OCI-LY7 (cell line): ENCODE data around the gene PPP1R7. TPM values are rescaled to one million over a fixed set of nuclear protein-coding genes. Genes with fewer than 3 reads are reported as not detected.
A peak's percentile ranks its signal among the peaks of the same experiment; 100 is the strongest.

Experiments
- BruUV-seq: library from RNA; stranded (reverse); fragments of 400-500 nt; replicated peaks from 2 replicates; lab custom pipeline; 2021; lab: Mats Ljungman, UMichigan
- CTCF ChIA-PET: fragments of 300-600 bp; sonication (Branson Sonifier 250); formaldehyde crosslinking; loops from one replicate; lab custom pipeline; 2022; ENCODE audit warnings: antibody characterized with exemption; ENCODE audit not compliant: unreplicated experiment; lab: Charles Lee
- POLR2A ChIA-PET: fragments of 300-600 bp; sonication (Branson Sonifier 250); formaldehyde crosslinking; loops from one replicate; lab custom pipeline; 2022; ENCODE audit warnings: antibody characterized with exemption; lab: Charles Lee
- DNase-seq: peaks from one replicate; pipeline ENCODE4 v3.0.0-alpha.2; 2015; ENCODE audit warnings: low spot score
- H2AFZ ChIP-seq: fragments of 200-600 bp; sonication (generic), shearing (Covaris generic); 2 replicates; pipeline ENCODE4 v1.6.1; 2014; ENCODE audit warnings: mild to moderate bottlenecking, antibody characterized with exemption, low read length, moderate library complexity
- H3K27ac ChIP-seq: fragments of 200-600 bp; sonication (generic); 2 replicates; pipeline ENCODE4 v1.5.1; 2014; ENCODE audit warnings: mixed run types, low read depth, mild to moderate bottlenecking, moderate library complexity, low read length, inconsistent platforms; ENCODE audit not compliant: poor library complexity, severe bottlenecking
- H3K36me3 ChIP-seq: fragments of 200-600 bp; sonication (generic); 2 replicates; pipeline ENCODE4 v1.6.1; 2014; ENCODE audit warnings: mild to moderate bottlenecking, antibody characterized with exemption, low read length, moderate library complexity, mixed read lengths; ENCODE audit not compliant: insufficient read depth
- H3K4me1 ChIP-seq: fragments of 200-600 bp; sonication (generic); 2 replicates; pipeline ENCODE4 v1.5.1; 2014; ENCODE audit warnings: mild to moderate bottlenecking, low read length; ENCODE audit not compliant: insufficient read depth, poor library complexity, severe bottlenecking
- H3K4me2 ChIP-seq: fragments of 200-600 bp; sonication (generic); 2 replicates; pipeline ENCODE4 v1.6.1; 2014; ENCODE audit warnings: mild to moderate bottlenecking, low read length
- H3K4me3 ChIP-seq: fragments of 200-600 bp; sonication (generic); 2 replicates; pipeline ENCODE4 v1.5.1; 2014; ENCODE audit warnings: mild to moderate bottlenecking, low read depth, low read length; ENCODE audit not compliant: poor library complexity, severe bottlenecking
- H3K79me2 ChIP-seq: fragments of 200-600 bp; sonication (generic); 2 replicates; pipeline ENCODE4 v1.6.1; 2016; ENCODE audit warnings: low read depth, mild to moderate bottlenecking, low read length, moderate library complexity, mixed read lengths; ENCODE audit not compliant: insufficient read depth
- H3K9me2 ChIP-seq: fragments of 200-600 bp; sonication (generic); 2 replicates; pipeline ENCODE4 v1.6.1; 2016; ENCODE audit warnings: mild to moderate bottlenecking, low read length, mixed read lengths; ENCODE audit not compliant: insufficient read depth
- H3K9me3 ChIP-seq: fragments of 200-600 bp; sonication (generic); 2 replicates; pipeline ENCODE4 v1.6.1; 2014; ENCODE audit warnings: mild to moderate bottlenecking, mixed run types, low read length, mixed read lengths
- H4K20me1 ChIP-seq: fragments of 200-600 bp; sonication (generic); 2 replicates; pipeline ENCODE4 v1.6.1; 2014; ENCODE audit warnings: mild to moderate bottlenecking, antibody characterized with exemption, low read length, moderate library complexity, mixed read lengths; ENCODE audit not compliant: insufficient read depth
- EZH2phosphoT487 ChIP-seq: fragments of 200-600 bp; sonication (generic); IDR thresholded peaks from 2 replicates; pipeline ENCODE4 v1.6.1; 2018; ENCODE audit warnings: low read depth, borderline replicate concordance, mild to moderate bottlenecking, mixed run types, antibody characterized with exemption, low read length, moderate library complexity, mixed read lengths
- intact Hi-C: fragments of 100-400 bp; cut with micrococcal nuclease; formaldehyde crosslinking; loops from one replicate; pipeline ENCODE4 v1.10.0; 2022; ENCODE audit not compliant: unreplicated experiment
- total RNA-seq, 2 experiments: library from RNA; depleted of rRNA in 1 of 2; stranded (reverse); fragments of >200 nt in 1 of 2; shearing (Covaris generic) in 1 of 2; gene quantifications; 2 replicates each; pipeline ENCODE4 v1.2.3, GENCODE V29; 2014 to 2022
- TF ChIP-seq, protein P1 (sequence below): fragments of 200-600 bp; sonication (generic); conservative IDR thresholded peaks from 2 replicates; pipeline ENCODE4 v1.5.1; 2014; ENCODE audit warnings: mild to moderate bottlenecking, antibody characterized with exemption, low read length, moderate library complexity, mixed read lengths

PPP1R7 gene
- total RNA-seq, 2 experiments from 2014 or later = 46.0 to 82.0 TPM

GRCh38 chr2:241228081-241228859 is 78.0 kb downstream of the PPP1R7 start:
- no peak overlapping the region for H3K4me3 ChIP-seq

GRCh38 chr2:241228860-241229516 is 78.7 kb downstream of the PPP1R7 start:
- DNase-seq = no peak
- Histone ChIP-seq H3K4me2 (no peak overlapping the region), H3K4me3 (no peak overlapping the region), H3K36me3 (peaks cover 60% of the 10 kb centered on the region), H4K20me1 (no peaks in the 10 kb centered on the region), H3K9me2 (no peaks in the 10 kb centered on the region), H3K4me1 (no peaks in the 10 kb centered on the region), H2AFZ (no peak overlapping the region), H3K27ac (no peak overlapping the region), H3K79me2 (no peaks in the 10 kb centered on the region), H3K9me3 (no peaks in the 10 kb centered on the region)
- ChIA-PET POLR2A (no interaction called here), CTCF (no interaction called here)
- BruUV-seq = no TSS peak
- intact Hi-C loops = no loop called here
- no peak for TF ChIP-seq EZH2phosphoT487

More at GRCh38 chr2:241228081-241228859, 78.0 kb downstream of the PPP1R7 start:
- Histone ChIP-seq H3K9me2 (no peaks in the 10 kb centered on the region), H2AFZ (no peak overlapping the region), H3K4me1 (no peaks in the 10 kb centered on the region), H3K27ac (no peak overlapping the region), H3K36me3 (peaks cover 52% of the 10 kb centered on the region), H3K9me3 (no peaks in the 10 kb centered on the region), H4K20me1 (no peaks in the 10 kb centered on the region), H3K4me2 (no peak overlapping the region), H3K79me2 (no peaks in the 10 kb centered on the region)
- POLR2A ChIA-PET = interaction anchor here (0.8 kb wide), 1 partner anchor 9 kb away, joined by 3 read pairs; no protein-coding TSS in a partner anchor
- BruUV-seq = no TSS peak
- DNase-seq = no peak
- TF ChIP-seq, protein P1, sequence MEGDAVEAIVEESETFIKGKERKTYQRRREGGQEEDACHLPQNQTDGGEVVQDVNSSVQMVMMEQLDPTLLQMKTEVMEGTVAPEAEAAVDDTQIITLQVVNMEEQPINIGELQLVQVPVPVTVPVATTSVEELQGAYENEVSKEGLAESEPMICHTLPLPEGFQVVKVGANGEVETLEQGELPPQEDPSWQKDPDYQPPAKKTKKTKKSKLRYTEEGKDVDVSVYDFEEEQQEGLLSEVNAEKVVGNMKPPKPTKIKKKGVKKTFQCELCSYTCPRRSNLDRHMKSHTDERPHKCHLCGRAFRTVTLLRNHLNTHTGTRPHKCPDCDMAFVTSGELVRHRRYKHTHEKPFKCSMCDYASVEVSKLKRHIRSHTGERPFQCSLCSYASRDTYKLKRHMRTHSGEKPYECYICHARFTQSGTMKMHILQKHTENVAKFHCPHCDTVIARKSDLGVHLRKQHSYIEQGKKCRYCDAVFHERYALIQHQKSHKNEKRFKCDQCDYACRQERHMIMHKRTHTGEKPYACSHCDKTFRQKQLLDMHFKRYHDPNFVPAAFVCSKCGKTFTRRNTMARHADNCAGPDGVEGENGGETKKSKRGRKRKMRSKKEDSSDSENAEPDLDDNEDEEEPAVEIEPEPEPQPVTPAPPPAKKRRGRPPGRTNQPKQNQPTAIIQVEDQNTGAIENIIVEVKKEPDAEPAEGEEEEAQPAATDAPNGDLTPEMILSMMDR = no peak
- TF ChIP-seq EZH2phosphoT487 = no peak
- intact Hi-C loops = no loop called here
- CTCF ChIA-PET = no interaction called here

GRCh38 chr2:241229563-241230401 is 79.5 kb downstream of the PPP1R7 start:
- no peak overlapping the region for H2AFZ ChIP-seq
- H3K27ac ChIP-seq = no peak overlapping the region
- no peaks in the 10 kb centered on the region for H3K9me3 ChIP-seq
- H3K79me2 ChIP-seq = no peaks in the 10 kb centered on the region
- POLR2A ChIA-PET = no interaction called here
- no peak for DNase-seq
- no peaks in the 10 kb centered on the region for H3K4me1 ChIP-seq
- no peaks in the 10 kb centered on the region for H4K20me1 ChIP-seq
- H3K9me2 ChIP-seq = no peaks in the 10 kb centered on the region
- no peak overlapping the region for H3K4me3 ChIP-seq
- CTCF ChIA-PET = no interaction called here
- no peak for TF ChIP-seq EZH2phosphoT487
- TF ChIP-seq, protein P1 = no peak
- TSS peak; percentile 96 for BruUV-seq
- H3K4me2 ChIP-seq = no peak overlapping the region
- intact Hi-C loops = no loop called here
- H3K36me3 ChIP-seq = peaks cover 68% of the 10 kb centered on the region
